GM18867 (cell line): ENCODE data around the gene TOM1L2.

Experiments used
- ATAC-seq: cut with Tn5 transposase; IDR thresholded peaks from one replicate; pipeline ENCODE4 v1.9.1; 2021; ENCODE audit warnings: mild to moderate bottlenecking, moderate library complexity; ENCODE audit not compliant: unreplicated experiment

TOM1L2 gene

GRCh38 chr17:17880577-17881196 lies 91.5 kb downstream of the TOM1L2 start:
- ATAC-seq = no peak

GRCh38 chr17:17877529-17878358 lies 94.5 kb downstream of the TOM1L2 start:
- ATAC-seq = no peak

- ATAC-seq = no peak
These were observed 95.2 kb downstream of the TOM1L2 start for GRCh38 chr17:17876959-17877528.

GRCh38 chr17:17874478-17874877 lies 97.7 kb downstream of the TOM1L2 start:
- no peak for ATAC-seq

GRCh38 chr17:17873450-17873991 lies 98.7 kb downstream of the TOM1L2 start:
- no peak for ATAC-seq

GRCh38 chr17:17872547-17873345 lies 99.5 kb downstream of the TOM1L2 start:
- ATAC-seq = no peak

- ATAC-seq = no peak
These were observed 100.3 kb downstream of the TOM1L2 start for GRCh38 chr17:17871913-17872312.

GRCh38 chr17:17870247-17870646 lies 102.0 kb downstream of the TOM1L2 start:
- no peak for ATAC-seq

GRCh38 chr17:17868641-17869522 lies 103.3 kb downstream of the TOM1L2 start:
- ATAC-seq = no peak

GRCh38 chr17:17866897-17867296 lies 105.3 kb downstream of the TOM1L2 start:
- ATAC-seq = no peak

- no peak for ATAC-seq
These were observed 105.8 kb downstream of the TOM1L2 start for GRCh38 chr17:17866425-17866824.

- ATAC-seq = no peak
These were observed 107.2 kb downstream of the TOM1L2 start for GRCh38 chr17:17865035-17865434.

- ATAC-seq = no peak
These were observed 111.5 kb downstream of the TOM1L2 start for GRCh38 chr17:17860766-17861107.

- peak; percentile 47 for ATAC-seq
These were observed 112.1 kb downstream of the TOM1L2 start for GRCh38 chr17:17859909-17860765.

GRCh38 chr17:17857496-17857895 lies 114.7 kb downstream of the TOM1L2 start:
- no peak for ATAC-seq

GRCh38 chr17:17856386-17856785 lies 115.8 kb downstream of the TOM1L2 start:
- ATAC-seq = no peak

- no peak for ATAC-seq
These were observed 116.2 kb downstream of the TOM1L2 start for GRCh38 chr17:17855976-17856375.

GRCh38 chr17:17853811-17854447 lies 118.3 kb downstream of the TOM1L2 start:
- ATAC-seq = no peak

- ATAC-seq = no peak
These were observed 119.3 kb downstream of the TOM1L2 start for GRCh38 chr17:17852930-17853329.
